DND-41 (cell line): Measurements from ENCODE around the gene ALG12.

Experiments
- ATAC-seq: fragments of 200-7000 bp; cut with Tn5 transposase; 3 replicates; pipeline ENCODE4 v1.9.1; 2021; ENCODE audit warnings: low read depth; ENCODE audit not compliant: insufficient read depth
- DNase-seq: peaks from one replicate; pipeline ENCODE4 v3.0.0-alpha.2; 2020
- H2AFZ ChIP-seq: 2 replicates; pipeline ENCODE4 v1.6.0; 2012; ENCODE audit warnings: low read depth, low read length
- H3K27ac ChIP-seq: 2 replicates; pipeline ENCODE4 v1.5.1; 2012; ENCODE audit warnings: low read length, inconsistent platforms
- H3K27me3 ChIP-seq: fragments of 200-600 bp; sonication (generic); 2 replicates; pipeline ENCODE4 v1.6.0; 2012; ENCODE audit warnings: low read length, mild to moderate bottlenecking, inconsistent platforms; ENCODE audit not compliant: insufficient read depth, poor library complexity
- H3K36me3 ChIP-seq: 2 replicates; pipeline ENCODE4 v1.5.1; 2012; ENCODE audit warnings: low read length, inconsistent platforms; ENCODE audit not compliant: insufficient read depth
- H3K4me1 ChIP-seq: 2 replicates; pipeline ENCODE4 v1.5.1; 2012; ENCODE audit warnings: mild to moderate bottlenecking, low read length; ENCODE audit not compliant: insufficient read depth
- H3K4me2 ChIP-seq: 2 replicates; pipeline ENCODE4 v1.6.0; 2012; ENCODE audit warnings: mild to moderate bottlenecking, moderate library complexity, low read length, inconsistent platforms; ENCODE audit not compliant: insufficient read depth
- H3K4me3 ChIP-seq, 2 experiments: fragments of 200-600 bp in 1 of 2; shearing (Covaris generic) in 1 of 2; 2 replicates each; pipeline ENCODE4 v1.5.1; 2012 to 2016; ENCODE audit warnings: inconsistent platforms in 2 of 2, low read length in 2 of 2, mild to moderate bottlenecking in 2 of 2, low read depth in 1 of 2, moderate library complexity in 1 of 2
- H3K79me2 ChIP-seq: 2 replicates; pipeline ENCODE4 v1.6.0; 2012; ENCODE audit warnings: low read length, inconsistent platforms; ENCODE audit not compliant: insufficient read depth
- H3K9ac ChIP-seq: 2 replicates; pipeline ENCODE4 v1.6.0; 2012; ENCODE audit warnings: low read depth, mild to moderate bottlenecking, inconsistent platforms, low read length, moderate library complexity
- H3K9me3 ChIP-seq: 2 replicates; pipeline ENCODE4 v1.5.1; 2012; ENCODE audit warnings: low read length, moderate library complexity, mild to moderate bottlenecking, inconsistent platforms; ENCODE audit not compliant: insufficient read depth, severe bottlenecking
- H4K20me1 ChIP-seq: 2 replicates; pipeline ENCODE4 v1.6.0; 2012; ENCODE audit warnings: low read length; ENCODE audit not compliant: insufficient read depth
- CTCF ChIP-seq: IDR thresholded peaks from 2 replicates; pipeline ENCODE4 v1.5.1; 2012; ENCODE audit warnings: borderline replicate concordance, low read length, moderate library complexity, mild to moderate bottlenecking; ENCODE audit not compliant: poor library complexity, severe bottlenecking; ENCODE audit errors: extremely low read depth
- EZH2 ChIP-seq: IDR thresholded peaks from 3 replicates; pipeline ENCODE4 v1.6.1; 2012; ENCODE audit warnings: borderline replicate concordance, low read depth, mild to moderate bottlenecking, moderate library complexity, low read length, inconsistent platforms; ENCODE audit not compliant: severe bottlenecking

Gene ALG12

GRCh38 chr22:49951678-49951985, 33.4 kb upstream of the ALG12 start:
- Histone ChIP-seq H2AFZ (no peak overlapping the region), H3K27ac (no peak overlapping the region), H3K4me2 (no peak overlapping the region), H3K4me3 (no peak overlapping the region), H3K27me3 (no peaks in the 10 kb centered on the region), H3K9ac (no peak overlapping the region), H3K36me3 (no peaks in the 10 kb centered on the region), H3K79me2 (no peaks in the 10 kb centered on the region), H3K4me1 (no peaks in the 10 kb centered on the region), H4K20me1 (no peaks in the 10 kb centered on the region), H3K9me3 (no peaks in the 10 kb centered on the region)
- TF ChIP-seq EZH2 = no peak
- no peak for DNase-seq
- no peak for ATAC-seq

- no peaks in the 10 kb centered on the region for H3K9me3 ChIP-seq
- no peaks in the 10 kb centered on the region for H3K27me3 ChIP-seq
- no peak for ATAC-seq
- no peaks in the 10 kb centered on the region for H3K36me3 ChIP-seq
- DNase-seq = no peak
- no peak overlapping the region for H3K9ac ChIP-seq
- no peaks in the 10 kb centered on the region for H4K20me1 ChIP-seq
- no peaks in the 10 kb centered on the region for H3K4me1 ChIP-seq
- H3K27ac ChIP-seq = no peak overlapping the region
- no peak for TF ChIP-seq EZH2
- no peak for TF ChIP-seq CTCF
- H3K4me2 ChIP-seq = no peak overlapping the region
- H2AFZ ChIP-seq = no peak overlapping the region
- H3K79me2 ChIP-seq = no peaks in the 10 kb centered on the region
- H3K4me3 ChIP-seq = no peak overlapping the region
Observed at GRCh38 chr22:49951000-49951677, 32.9 kb upstream of the ALG12 start.

- no peak overlapping the region for H3K9ac ChIP-seq
- TF ChIP-seq CTCF (no peak), EZH2 (no peak)
- no peaks in the 10 kb centered on the region for H3K79me2 ChIP-seq
- H3K27ac ChIP-seq = no peak overlapping the region
- H3K4me1 ChIP-seq = no peaks in the 10 kb centered on the region
- no peaks in the 10 kb centered on the region for H3K27me3 ChIP-seq
- ATAC-seq = no peak
- no peak overlapping the region for H3K4me2 ChIP-seq
- no peaks in the 10 kb centered on the region for H3K36me3 ChIP-seq
- H4K20me1 ChIP-seq = no peaks in the 10 kb centered on the region; the same call in 1 of the 2 replicates
- no peak overlapping the region for H2AFZ ChIP-seq
- no peaks in the 10 kb centered on the region for H3K9me3 ChIP-seq
- no peak overlapping the region for H3K4me3 ChIP-seq
- no peak for DNase-seq
Observed at GRCh38 chr22:49950396-49950994, 32.3 kb upstream of the ALG12 start.

- H3K27me3 ChIP-seq = no peaks in the 10 kb centered on the region
- no peak overlapping the region for H3K9ac ChIP-seq
- DNase-seq = no peak
- no peak for ATAC-seq
- H4K20me1 ChIP-seq = no peaks in the 10 kb centered on the region; the same call in 1 of the 2 replicates
- TF ChIP-seq EZH2 = no peak
- TF ChIP-seq CTCF = no peak
- no peak overlapping the region for H3K4me2 ChIP-seq
- H3K27ac ChIP-seq = no peak overlapping the region
- H3K4me1 ChIP-seq = no peaks in the 10 kb centered on the region
- no peaks in the 10 kb centered on the region for H3K9me3 ChIP-seq
- no peaks in the 10 kb centered on the region for H3K36me3 ChIP-seq
- no peak overlapping the region for H3K4me3 ChIP-seq
- H2AFZ ChIP-seq = no peak overlapping the region
- H3K79me2 ChIP-seq = no peaks in the 10 kb centered on the region
Observed at GRCh38 chr22:49949914-49950292, 31.7 kb upstream of the ALG12 start.
